ENCODE data around the gene RTF1. TPM values are rescaled to one million over a fixed set of nuclear protein-coding genes. Genes with fewer than 3 reads are reported as not detected.
"Not testable (repeated sequence)": the region's sequence is repeated elsewhere in the genome, so short reads cannot be mapped to it uniquely, and the experiment has no call there.

RTF1 gene
- total RNA-seq (2014; rRNA removed; shearing (Covaris generic)), result 28.7 and 31.6 TPM in 2 replicates

- DNase-seq (ENCODE audit: low spot score), result peak; percentile 70
Observed at GRCh38 chr15:41416742-41417417, at the start of gene RTF1. TSS of gene RTF1 (plus strand) at chr15:41417095. CDS start at chr15:41417116, 21 bp downstream.

- no peak for DNase-seq (ENCODE audit: low spot score)
Observed at GRCh38 chr15:41367418-41367817, 49.5 kb upstream of the RTF1 start.

DNA sequence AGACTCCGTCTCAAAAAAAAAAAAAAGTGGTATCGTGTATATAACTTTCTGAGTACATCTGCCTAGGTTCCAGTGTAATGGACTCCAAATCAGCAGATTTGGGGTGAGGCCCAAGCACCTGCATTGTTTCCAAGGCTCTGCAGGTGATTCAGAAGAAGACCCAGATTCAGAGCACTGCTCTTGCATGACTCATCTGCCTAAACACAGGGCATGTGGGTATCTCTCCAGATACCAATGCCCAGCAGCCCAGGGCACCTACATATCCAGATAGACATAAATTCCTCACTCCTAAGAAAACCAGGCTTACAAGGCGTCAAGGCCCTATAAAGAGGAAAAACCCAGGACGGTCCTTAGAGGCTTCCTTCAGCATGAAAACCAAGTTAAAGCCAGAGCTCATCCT lies 38.9 kb upstream of the RTF1 start:
- peak; percentile 6 for DNase-seq (ENCODE audit: low spot score)

DNA sequence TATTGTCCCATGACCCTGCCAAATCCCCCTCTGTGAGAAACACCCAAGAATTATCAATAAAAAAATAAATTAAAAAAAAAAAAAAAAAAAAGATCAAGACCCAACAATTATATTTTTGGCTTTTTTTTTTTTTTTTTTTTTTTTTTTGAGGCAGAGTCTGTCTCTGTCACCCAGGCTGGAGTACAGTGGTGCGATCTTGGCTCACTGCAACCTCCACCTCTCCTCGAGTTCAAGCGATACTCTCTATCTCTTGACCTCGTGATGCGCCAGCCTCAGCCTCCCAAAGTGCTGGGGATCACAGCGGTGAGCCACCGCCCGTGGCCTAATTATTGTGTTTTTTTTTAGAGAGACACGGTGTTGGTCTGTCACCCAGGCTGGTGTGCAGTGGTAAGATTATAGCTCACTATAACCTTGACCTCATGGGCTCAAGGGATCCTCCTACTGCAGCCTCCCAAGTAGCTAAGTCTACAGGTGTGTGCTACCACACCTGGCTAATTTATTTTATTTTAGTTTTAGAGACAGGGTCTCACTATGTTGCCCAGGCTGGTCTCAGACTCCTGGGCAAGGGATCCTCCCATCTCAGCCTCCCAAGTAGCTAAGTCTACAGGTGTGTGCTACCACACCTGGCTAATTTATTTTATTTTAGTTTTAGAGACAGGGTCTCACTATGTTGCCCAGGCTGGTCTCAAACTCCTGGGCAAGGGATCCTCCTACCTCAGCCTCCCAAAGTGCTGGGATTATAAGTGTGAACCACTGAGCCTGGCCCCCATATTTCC lies 32.7 kb upstream of the RTF1 start:
- DNase-seq (ENCODE audit: low spot score), result not testable (repeated sequence)

- no peak for DNase-seq (ENCODE audit: low spot score)
Observed at GRCh38 chr15:41387646-41388045, 29.2 kb upstream of the RTF1 start.

- DNase-seq (ENCODE audit: low spot score), result no peak
Observed at GRCh38 chr15:41392659-41393058, 24.2 kb upstream of the RTF1 start.

- peak; percentile 14 for DNase-seq (ENCODE audit: low spot score)
Observed at GRCh38 chr15:41394924-41395323, 22.0 kb upstream of the RTF1 start.

GRCh38 chr15:41396111-41396510 lies 20.8 kb upstream of the RTF1 start:
- DNase-seq (ENCODE audit: low spot score), result no peak

GRCh38 chr15:41401904-41402267 lies 15.0 kb upstream of the RTF1 start:
- no peak for DNase-seq (ENCODE audit: low spot score)

- no peak for DNase-seq (ENCODE audit: low spot score)
Observed at GRCh38 chr15:41407341-41407740, 9.6 kb upstream of the RTF1 start.

DNA sequence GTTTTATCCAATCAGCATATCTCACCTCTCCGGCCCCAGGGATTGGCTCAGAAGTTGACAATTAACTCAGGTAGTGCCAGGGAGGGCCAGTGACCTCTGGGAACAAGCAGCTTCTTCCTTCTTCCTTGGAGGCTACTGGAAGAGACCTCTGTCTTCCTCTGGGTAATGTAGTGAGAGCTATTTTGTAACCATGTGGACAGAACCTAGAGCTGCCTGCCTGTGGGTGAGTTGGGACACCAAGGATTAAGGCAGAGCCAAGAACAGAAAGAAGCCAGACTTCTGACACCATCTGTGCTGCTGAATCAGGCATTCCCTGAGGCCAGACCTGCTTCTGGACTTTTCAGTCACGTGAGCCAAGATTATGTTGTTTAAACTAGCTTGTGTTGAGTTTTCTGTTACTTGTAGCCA lies 8.7 kb upstream of the RTF1 start:
- DNase-seq (ENCODE audit: low spot score), result no peak

GRCh38 chr15:41411031-41411430 lies 5.9 kb upstream of the RTF1 start:
- DNase-seq (ENCODE audit: low spot score), result no peak

GRCh38 chr15:41411441-41411840 lies 5.5 kb upstream of the RTF1 start:
- DNase-seq (ENCODE audit: low spot score), result no peak

DNA sequence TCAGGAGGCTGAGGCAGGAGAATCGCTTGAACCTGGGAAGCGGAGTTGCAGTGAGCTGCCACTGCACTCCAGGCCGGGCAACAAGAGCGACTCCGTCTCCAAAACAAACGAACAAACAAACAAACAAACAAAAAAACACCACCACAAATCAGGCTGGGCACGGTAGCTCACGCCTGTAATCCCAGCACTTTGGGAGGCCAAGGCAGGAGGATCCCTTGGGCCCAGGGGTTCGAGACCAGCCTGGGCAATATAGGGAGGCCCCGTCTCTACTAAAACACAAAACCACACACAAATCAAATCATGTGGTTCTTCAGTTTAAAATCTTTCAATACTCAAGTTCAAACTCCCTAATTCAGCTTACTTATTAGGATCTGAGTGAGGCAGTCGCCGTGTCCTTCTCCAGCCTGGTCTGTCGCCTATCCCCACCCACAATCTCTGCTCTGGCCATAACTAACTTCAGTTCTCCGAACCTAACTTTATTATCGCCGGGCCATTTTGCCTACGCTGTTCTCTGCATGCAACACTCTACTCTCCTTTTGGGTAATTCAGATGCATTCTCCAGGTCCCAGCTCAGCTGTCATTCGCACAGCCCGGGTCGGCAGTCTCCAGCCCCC lies 660 bp upstream of the RTF1 start:
- no peak for DNase-seq (ENCODE audit: low spot score)

GRCh38 chr15:41417418-41418195 lies 712 bp downstream of the RTF1 start:
- no peak for DNase-seq (ENCODE audit: low spot score)

GRCh38 chr15:41423979-41424659 lies 7.2 kb downstream of the RTF1 start:
- DNase-seq (ENCODE audit: low spot score), result no peak

- DNase-seq (ENCODE audit: low spot score), result no peak
Observed at GRCh38 chr15:41424809-41425208, 7.9 kb downstream of the RTF1 start.

- not testable (repeated sequence) for DNase-seq (ENCODE audit: low spot score)
Observed at GRCh38 chr15:41425907-41426306, 9.0 kb downstream of the RTF1 start.

- DNase-seq (ENCODE audit: low spot score), result no peak
Observed at GRCh38 chr15:41429003-41429890, 12.4 kb downstream of the RTF1 start.

DNA sequence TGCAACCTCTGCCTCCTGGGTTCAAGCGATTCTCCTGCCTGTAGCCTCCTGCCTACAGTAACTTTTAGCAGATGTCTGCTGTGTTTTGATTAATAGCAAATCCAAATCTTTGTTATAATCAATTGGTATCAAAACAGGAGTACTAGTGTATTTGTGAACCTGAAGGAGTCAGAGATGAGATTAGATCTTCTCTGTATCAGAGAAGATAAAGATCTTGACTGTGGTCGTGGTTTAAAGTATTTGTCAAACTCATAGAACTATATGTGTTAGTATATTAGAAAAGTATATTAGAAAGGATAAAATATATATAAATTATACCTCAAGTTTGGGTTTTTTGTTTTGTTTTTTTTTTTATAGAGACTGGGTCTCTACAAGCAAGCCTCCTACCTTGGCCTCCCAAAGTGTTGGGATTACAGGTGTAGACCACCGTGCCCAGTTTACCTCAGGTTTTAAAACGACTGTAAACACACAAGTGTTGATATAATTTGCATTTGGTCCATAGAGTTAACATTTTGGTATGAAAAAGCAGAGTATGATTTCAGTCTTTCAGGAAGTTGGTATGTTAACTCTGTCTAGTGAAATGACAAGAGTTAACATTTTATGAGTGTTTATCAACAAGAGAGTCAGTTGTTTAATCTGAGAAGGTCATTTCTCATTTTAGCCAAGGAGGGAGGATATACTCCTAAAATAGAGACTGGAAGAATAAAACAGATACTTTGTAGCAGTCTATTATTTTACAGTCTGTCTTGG lies 18.3 kb downstream of the RTF1 start:
- DNase-seq (ENCODE audit: low spot score), result no peak
